ENCODE measurements around the gene TANC1.

TANC1 gene

GRCh38 chr2:158962074-158962473 is 6.4 kb upstream of the TANC1 start:
- no peak for TF ChIP-seq CTCF (IDR thresholded peaks at IDR 0.05)
- H3K36me3 ChIP-seq, result no peaks in the 10 kb centered on the region
- peaks cover 41% of the 10 kb centered on the region for H3K27me3 ChIP-seq
- H3K27ac ChIP-seq, result no peak overlapping the region
- no peaks in the 10 kb centered on the region for H3K9me3 ChIP-seq
- H3K4me1 ChIP-seq (ENCODE audit: control insufficient read depth in 1 of 2, insufficient read depth in 1 of 2, low read depth in 1 of 2, low read length in 1 of 2), result no peaks in the 10 kb centered on the region
- H3K4me3 ChIP-seq (ENCODE audit: low read depth in 1 of 2, low read length in 1 of 2), result no peak overlapping the region

GRCh38 chr2:158963071-158963470 is 5.4 kb upstream of the TANC1 start:
- Histone ChIP-seq H3K27me3 (peaks cover 51% of the 10 kb centered on the region), H3K4me1 (ENCODE audit: control insufficient read depth in 1 of 2, insufficient read depth in 1 of 2, low read depth in 1 of 2, low read length in 1 of 2) (peaks cover 4% of the 10 kb centered on the region in 2 experiments), H3K27ac (no peak overlapping the region), H3K9me3 (no peaks in the 10 kb centered on the region), H3K4me3 (ENCODE audit: low read depth in 1 of 2, low read length in 1 of 2) (no peak overlapping the region), H3K36me3 (no peaks in the 10 kb centered on the region)
- TF ChIP-seq CTCF (IDR thresholded peaks at IDR 0.05), result no peak

- H3K9me3 ChIP-seq, result no peaks in the 10 kb centered on the region
- no peak for TF ChIP-seq CTCF (IDR thresholded peaks at IDR 0.05)
- H3K4me3 ChIP-seq (ENCODE audit: low read depth in 1 of 2, low read length in 1 of 2), result no peak overlapping the region
- H3K36me3 ChIP-seq, result no peaks in the 10 kb centered on the region
- no peak overlapping the region for H3K27ac ChIP-seq
- peaks cover 22 to 24% of the 10 kb centered on the region in 2 experiments for H3K4me1 ChIP-seq (ENCODE audit: control insufficient read depth in 1 of 2, insufficient read depth in 1 of 2, low read depth in 1 of 2, low read length in 1 of 2)
- H3K27me3 ChIP-seq, result peaks cover 71% of the 10 kb centered on the region
These were observed 3.3 kb upstream of the TANC1 start for GRCh38 chr2:158965107-158965506.

- H3K27ac ChIP-seq, result no peak overlapping the region
- no peaks in the 10 kb centered on the region for H3K36me3 ChIP-seq
- TF ChIP-seq CTCF (IDR thresholded peaks at IDR 0.05), result no peak
- H3K27me3 ChIP-seq, result peaks cover 76% of the 10 kb centered on the region
- H3K4me1 ChIP-seq (ENCODE audit: control insufficient read depth in 1 of 2, insufficient read depth in 1 of 2, low read depth in 1 of 2, low read length in 1 of 2), result peaks cover 27% of the 10 kb centered on the region in 2 experiments
- H3K4me3 ChIP-seq (ENCODE audit: low read depth in 1 of 2, low read length in 1 of 2), result no peak overlapping the region
- no peaks in the 10 kb centered on the region for H3K9me3 ChIP-seq
These were observed 2.8 kb upstream of the TANC1 start for GRCh38 chr2:158965641-158966040.

GRCh38 chr2:158966312-158966711 is 2.1 kb upstream of the TANC1 start:
- no peak overlapping the region for H3K4me3 ChIP-seq (ENCODE audit: low read depth in 1 of 2, low read length in 1 of 2)
- H3K4me1 ChIP-seq (ENCODE audit: control insufficient read depth in 1 of 2, insufficient read depth in 1 of 2, low read depth in 1 of 2, low read length in 1 of 2), result peaks cover 27% of the 10 kb centered on the region in 2 experiments
- H3K9me3 ChIP-seq, result no peaks in the 10 kb centered on the region
- H3K27me3 ChIP-seq, result peaks cover 83% of the 10 kb centered on the region
- no peaks in the 10 kb centered on the region for H3K36me3 ChIP-seq
- no peak for TF ChIP-seq CTCF (IDR thresholded peaks at IDR 0.05)
- no peak overlapping the region for H3K27ac ChIP-seq
